GM18526 (cell line): ENCODE results near the gene CSNK2A1.

Experiments used
- POLR2A ChIP-seq: IDR thresholded peaks from 3 replicates; pipeline ENCODE4 v1.6.1; 2011; ENCODE audit not compliant: insufficient read length; ENCODE audit errors: extremely low read depth

Gene CSNK2A1

DNA sequence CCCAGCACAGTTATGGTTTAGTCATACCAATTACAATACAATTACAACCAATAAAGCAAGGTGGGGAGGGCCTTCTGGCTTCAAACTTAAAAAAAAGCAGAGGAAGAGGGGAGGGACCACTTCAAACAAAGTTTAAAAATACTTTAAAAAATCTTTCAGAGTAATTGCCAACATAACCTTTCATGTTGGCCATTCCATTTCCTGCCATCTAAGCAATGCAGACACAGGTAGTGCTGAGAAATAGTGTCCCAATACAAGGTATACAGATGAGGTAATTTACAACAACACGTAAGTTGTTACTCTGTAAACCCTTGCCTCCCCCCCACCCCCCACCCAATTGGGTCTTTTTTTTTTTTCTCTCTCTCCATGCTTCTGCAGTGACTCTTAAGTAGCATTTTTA lies 62.4 kb downstream of the CSNK2A1 start:
- no peak for TF ChIP-seq POLR2A

DNA sequence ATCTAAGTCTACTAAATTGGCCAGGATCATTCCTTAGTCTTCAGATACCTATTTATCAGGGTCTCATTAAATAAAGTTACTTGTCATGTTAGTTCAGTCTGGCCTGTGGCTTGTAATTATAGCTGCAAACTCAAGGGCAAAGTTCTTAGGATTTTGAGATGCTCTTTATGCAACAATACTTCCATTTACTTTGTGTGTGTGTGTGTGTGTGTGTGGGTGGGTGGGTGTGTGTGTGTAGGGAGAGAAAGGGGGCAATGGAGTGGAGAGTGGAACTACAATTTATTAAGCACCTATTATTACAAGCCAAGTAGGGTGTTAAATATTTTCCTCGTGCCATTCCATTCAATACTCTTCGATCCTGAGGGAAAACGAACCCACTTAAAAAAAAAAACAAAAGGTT lies 63.5 kb downstream of the CSNK2A1 start:
- TF ChIP-seq POLR2A: no peak

DNA sequence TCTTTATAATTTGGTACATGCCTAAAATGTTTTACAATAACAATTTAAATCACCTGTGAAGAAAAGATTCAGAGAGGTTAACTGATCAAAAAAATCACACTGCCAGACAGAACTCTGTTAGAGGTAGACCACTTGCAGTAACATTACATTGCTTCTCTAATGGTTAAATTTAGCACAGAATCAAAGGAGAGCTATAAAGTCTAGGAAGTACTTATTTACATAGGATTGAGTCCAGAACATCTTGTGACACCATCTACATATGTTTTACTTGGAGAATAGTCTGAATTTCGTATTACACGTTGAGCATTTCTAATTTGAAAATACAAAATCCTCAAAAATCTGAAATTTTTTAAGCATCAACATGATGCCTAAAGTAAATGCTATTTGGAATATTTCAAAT lies 64.1 kb downstream of the CSNK2A1 start:
- no peak for TF ChIP-seq POLR2A

DNA sequence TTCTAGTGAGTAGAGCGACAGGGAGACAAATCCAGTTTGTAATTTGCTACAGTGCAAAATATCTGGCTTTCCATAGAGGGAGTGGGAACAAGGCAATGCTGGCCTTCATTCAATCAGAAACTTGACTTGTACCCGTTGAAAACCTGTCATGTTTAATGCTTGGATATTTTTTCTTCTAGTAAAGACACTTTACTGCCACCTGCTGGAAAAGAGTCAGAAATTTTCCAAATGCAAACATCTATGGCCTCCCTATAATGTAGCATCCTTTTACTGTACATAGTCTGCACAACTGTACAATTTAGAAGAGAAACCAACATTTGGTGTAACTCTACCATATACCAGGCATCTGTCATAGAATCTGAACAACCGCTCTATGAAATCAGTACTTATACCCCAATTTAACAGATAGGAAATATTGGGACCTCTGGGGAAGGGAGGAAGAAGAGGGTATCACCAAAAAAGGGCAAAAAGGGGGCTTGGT lies 64.6 kb downstream of the CSNK2A1 start:
- TF ChIP-seq POLR2A: no peak

DNA sequence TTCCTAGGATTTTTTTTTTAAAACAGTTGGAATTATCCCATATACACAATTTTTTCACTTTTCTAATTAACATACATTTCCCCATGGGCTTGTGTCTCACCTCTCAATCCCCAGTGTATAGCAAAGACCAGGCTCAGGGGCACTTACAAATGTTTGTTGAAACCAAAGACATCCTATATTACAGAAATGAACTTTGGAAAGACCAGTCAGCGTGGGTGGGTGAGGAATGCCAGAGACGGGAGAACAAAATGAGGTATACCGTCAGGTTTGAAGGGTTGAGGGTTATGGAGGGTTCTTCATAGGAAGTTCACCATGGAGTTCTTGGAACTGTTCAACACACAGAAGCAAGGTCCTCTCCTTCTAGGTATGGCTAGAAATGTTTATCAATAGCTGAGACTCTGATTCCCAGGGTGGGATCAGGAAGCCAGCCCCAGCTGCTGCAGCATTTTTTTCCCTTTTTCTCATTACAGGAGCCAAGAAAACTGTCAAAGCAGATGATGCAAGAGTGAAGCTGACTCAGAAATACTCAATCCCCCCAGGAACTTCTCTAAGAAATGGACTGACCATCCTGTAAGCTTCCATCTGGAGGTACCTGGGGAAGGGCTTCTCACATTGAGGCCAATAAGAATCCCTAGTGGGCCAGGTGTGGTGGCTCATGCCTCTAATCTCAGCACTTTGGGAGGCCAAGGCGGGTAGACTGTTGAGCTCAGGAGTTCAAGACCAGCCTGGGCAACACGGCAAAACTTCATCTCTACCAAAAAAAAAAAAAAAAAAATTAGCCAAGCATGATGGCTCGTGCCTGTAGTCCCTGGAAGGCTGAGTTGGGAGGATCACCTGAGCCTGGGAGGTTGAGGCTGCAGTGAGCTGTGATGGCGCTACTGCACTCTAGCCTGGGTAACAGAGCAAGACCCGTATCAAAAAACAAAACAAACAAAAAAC lies 65.3 kb downstream of the CSNK2A1 start:
- TF ChIP-seq POLR2A: no peak

DNA sequence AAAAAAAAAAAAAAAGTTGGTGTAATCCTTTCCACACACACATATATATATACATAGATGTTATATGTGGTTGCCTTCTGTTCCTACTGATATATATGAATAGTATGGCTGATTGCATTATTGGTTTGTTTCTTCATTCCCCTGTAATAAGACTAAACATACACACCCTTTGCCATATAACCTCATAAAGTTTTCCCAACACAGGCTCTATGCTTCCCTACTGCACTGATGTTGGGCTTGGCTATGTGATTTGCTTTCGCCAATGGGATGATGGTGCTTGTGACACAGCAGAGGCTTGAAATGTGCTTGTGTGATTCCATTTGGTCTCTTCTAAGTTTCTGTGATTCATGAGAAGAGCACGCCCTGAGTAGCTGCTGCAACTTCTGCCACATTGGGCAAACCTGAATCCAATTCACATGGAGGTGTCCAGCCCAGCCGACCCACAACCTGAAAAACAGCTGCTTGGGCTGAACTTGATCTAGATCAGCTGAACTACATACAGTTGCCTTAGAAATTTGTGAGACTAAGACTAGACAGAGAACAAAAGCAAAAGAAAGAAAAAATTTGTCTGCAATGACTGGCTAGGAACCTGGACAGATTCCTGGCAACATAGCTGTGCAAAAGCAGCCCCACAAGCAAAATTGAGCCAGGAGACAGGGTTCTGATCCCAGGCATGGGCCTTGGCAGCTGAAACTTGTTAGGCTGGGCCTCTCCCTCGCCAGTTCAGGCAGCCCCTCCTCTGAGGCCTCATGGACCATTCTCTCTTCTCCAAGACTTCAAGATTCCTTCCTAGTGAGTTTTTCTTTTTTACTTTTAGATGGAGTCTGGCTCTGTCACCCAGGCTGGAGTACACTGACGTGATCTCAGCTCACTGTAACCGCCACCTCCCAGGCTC lies 67.9 kb downstream of the CSNK2A1 start:
- TF ChIP-seq POLR2A: no peak

DNA sequence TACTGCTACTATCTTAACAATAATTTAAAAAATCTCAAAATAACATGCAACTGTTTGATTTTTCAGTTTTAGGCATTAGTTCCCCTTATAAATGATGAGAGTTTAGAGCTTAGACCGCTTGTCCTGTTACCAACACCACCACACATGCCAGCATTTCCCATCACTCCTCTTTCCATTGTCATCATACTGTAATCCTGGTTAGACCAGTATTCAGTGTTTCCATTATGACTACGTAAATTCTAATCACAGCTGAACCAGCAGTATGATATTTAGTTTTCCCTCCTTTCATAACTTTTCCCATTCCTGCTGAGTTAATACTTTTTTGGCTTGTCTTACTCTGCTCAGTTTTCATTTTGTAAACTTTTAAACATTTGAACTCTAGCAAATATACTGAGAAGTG lies 69.0 kb downstream of the CSNK2A1 start:
- no peak for TF ChIP-seq POLR2A

DNA sequence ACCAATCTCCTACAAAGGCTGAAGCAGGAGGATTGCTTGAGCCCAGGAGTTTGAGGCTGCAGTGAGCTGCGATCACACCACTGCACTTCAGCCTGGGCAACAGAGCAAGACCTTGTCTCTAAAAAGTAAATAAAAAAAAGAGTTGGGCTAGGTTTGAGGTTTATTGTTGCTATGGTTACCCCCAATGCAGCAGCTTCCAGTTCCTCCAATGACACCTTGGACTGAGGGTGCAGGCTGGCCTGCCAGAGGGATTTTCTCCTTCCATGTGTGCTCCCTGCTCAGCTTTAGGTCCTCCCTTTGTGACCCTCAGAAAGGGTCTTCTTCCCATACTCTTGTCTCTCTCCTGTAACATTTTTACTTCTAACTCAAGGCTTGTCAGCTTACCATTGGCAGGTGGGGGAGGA lies 70.7 kb downstream of the CSNK2A1 start:
- TF ChIP-seq POLR2A: no peak

DNA sequence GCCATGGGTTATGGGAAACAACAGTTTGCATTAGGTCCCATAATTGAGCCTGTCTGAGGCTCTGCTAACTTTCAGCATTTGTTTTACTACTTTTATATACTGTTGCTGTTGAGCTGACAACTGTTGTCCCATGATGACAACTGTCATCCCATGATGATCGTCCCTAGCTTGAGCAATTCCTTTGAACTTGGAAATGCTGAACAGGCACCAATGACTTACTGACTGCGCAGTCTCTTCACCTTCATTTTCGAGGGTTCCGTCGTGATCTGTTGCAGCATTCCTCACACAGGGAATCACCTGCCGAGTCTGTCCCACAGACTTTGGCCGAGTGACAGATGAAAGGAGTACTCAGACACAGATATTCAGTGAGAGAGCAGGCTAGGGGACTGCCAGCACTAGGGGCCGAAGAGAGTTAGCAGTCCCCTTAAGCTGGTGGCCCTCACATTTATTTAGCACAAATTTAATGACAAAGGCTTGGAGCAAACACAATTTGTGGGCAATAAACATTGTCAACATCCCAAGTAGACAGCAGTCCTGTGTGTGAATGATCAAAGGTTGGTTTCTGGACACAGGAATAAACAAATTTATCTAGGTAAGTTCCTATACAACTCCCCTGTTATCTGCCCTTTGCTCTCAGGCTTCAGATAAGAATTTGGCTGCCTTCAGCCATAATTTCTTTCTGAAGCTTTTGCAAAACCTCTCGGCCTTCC lies 71.3 kb downstream of the CSNK2A1 start:
- no peak for TF ChIP-seq POLR2A

DNA sequence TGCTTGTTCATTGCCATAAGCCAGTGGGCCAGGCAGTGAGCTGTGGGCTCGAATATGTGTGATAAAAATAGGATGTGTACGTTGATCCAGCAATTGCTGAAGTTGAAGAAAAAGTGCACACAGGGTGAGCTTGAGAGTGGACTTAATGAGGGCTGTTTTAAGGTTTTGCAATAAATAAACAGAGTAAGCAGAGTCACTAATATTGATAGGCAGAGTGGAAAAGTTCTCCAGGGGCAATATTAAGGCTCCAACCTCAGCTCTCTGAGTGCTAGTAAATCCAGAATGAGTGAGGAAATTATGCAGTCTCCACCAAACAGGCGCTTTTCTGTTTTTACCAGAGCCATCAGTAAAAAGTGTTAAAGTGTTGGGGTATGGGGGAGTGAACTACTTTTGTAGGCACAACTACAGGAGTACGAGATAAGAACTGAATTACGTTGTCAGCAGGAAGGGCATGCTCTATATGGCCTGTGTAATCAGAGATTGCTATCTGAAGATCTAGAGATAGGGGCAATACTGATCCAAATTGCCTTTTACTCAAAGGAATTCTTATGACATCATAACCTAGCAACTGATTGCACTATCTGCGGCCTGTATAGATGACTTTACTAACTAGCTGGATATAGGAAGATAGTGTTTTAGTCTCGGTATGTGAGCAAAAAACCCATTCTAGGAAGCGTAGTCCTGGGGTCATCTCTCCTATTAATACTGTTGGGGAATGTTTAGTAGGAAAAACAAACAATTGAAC lies 73.7 kb downstream of the CSNK2A1 start:
- no peak for TF ChIP-seq POLR2A

DNA sequence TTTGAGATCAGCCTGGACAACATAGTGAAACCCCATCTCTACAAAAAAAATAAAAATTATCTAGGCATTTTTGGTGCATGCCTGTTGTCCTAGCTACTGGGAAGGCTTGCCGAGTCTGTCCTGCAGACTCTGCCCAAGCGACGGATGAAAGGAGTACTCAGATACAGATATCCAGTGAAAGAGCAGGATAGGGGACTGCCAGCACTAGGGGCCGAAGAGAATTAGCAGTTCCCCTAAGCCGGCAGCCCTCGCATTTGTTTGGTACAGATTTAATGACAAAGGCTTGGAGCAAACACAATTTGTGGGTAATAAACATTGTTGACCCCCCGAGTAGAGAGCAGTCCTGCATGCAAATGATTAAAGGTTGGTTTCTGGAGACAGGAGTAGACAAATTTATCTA lies 75.8 kb downstream of the CSNK2A1 start:
- TF ChIP-seq POLR2A: no peak

DNA sequence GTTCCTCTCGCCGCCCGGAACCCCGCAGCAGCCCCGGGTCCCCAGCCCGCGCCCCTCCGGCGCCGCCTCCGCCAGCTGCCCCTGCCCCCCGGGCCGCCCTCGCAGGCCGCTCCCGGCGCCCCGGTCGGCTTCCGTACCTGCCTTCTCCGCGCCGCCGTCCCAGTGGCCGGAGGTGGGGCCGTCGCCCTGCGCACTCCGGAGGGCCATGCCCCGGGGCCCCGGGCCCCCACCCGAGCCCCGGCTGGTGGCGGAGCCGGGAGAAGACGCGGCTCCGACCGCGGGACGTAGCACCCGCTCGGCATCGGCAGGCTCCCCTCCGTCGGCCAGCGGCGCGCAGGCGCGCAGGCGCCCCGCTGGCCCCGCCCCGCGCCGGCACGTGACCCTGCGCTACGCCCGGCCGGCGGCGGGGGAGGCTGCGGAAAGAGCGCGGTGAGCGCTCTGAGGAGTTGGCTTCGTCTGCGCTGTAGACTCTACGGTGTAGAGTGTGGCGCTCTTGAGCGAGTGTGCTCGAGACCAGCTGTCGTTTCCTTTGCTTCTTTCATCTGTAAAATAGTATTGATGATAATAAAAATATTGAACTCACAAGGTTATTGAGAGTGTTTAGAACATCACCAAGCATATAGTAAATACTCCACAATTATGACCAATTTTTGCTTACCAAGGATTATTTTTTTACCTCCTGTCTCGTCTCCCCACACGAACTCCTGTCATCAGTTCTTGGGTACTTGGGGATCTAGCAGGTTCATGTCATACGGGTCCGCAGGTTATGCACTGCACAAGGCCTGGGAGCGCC lies 81.2 kb downstream of the CSNK2A1 start, which contains the start of gene TBC1D20:
Gene TBC1D20, minus strand, starts transcription at position 335 of the 793 bp plus-strand sequence. Its CDS starts 128 bp downstream, at position 207.
- peak; percentile 81 for TF ChIP-seq POLR2A
